ENCODE measurements around the gene ANKRD44.

The ANKRD44 gene

DNA sequence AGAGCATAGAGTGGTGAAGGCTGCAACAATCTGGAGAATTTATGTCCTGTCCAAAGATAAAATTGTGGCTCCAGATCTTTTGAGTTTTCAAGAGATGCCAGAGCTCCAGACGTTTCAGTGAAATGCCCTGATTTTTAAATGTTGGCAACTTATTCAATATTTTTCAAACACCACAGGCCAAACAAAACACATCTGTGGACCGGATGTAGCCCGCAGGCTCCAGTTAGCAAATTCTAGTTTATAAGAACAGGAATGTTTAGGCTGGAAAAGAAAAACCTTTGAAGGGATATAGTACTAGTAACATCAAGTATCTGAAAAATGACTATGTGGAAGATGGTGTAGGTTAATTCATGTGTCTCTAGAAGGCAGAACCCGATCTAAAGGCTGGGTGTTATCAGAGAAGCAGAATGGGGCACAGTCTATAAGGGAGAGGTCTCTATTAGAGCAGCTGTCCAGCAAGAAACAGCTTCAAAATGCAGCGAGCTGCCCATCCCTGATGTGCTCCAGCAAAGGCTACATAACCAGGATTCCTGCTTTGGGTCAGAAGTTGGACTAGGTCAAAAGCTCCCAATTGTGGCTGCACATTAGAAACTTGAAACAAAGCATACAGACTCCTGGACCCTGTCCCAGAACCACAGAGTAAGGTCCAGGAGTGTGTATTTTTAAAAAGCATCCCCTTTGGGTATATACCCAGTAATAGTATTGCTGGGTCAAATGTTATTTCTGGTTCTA lies 105.9 kb downstream of the ANKRD44 start:
- no peak for DNase-seq

DNA sequence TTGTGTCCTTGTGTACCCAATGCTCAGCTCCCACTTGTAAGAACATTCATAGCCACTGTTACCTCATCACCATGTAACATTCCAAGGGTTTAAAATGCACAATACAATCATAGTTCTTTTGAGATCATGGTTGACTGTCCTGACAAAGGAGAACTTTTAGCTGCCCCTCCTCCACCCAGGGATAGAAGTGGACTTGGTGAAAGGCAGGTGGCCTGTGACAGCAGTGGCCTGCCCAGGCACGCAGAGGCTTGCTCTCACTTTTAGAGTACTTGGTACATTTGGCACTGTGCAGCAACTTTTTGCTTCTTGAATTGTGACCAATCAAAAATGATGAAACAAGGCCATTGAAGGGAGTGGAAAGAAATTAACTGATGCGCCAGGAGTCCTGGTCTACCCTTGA lies 108.7 kb downstream of the ANKRD44 start:
- DNase-seq = no peak

DNA sequence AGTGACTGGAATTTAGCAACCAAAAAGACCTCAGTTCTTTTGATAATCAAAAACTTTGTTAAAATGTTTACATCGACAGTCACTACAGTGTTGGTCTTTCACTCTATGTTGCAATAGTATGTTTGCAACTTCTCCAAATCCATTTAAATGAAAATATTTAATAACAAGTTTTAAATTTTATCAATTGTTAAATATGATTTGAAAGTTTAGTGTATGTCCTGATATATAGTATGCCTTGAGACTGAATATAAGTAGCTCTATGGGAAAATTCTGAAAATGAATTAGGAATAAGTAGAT lies 109.9 kb downstream of the ANKRD44 start:
- DNase-seq = no peak

DNA sequence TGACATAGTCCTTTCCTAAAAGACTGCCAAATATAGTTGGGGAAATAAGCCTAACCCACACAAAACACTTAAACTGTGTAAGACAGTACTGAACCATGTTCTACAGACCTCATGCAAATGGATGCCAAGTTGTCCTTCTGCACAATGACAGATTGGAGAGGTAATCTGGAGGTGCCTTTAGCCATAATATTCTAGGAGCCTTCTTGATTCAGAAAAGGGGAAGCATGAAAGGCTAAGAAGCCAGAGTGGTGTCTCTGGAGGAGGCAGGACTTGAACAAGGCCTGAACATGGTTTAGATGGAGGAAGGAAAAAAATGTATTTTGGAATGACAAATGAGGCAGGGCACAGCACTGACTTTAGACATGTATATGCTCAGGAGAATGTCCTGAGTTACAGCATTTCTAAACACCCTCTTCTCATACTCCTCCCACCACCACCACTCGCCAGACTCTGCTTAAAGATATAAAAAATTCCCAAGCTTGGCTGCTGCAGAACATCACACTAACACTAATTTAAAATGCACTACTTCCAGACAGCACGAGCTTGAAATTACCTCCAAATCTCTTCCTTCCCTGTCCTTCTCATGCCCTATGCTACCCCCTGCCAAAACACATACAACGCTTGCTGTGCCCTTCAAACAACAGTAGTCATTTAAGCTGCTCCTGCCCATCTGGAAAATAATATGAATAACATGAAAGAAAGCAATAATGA lies 110.4 kb downstream of the ANKRD44 start:
- DNase-seq = no peak

DNA sequence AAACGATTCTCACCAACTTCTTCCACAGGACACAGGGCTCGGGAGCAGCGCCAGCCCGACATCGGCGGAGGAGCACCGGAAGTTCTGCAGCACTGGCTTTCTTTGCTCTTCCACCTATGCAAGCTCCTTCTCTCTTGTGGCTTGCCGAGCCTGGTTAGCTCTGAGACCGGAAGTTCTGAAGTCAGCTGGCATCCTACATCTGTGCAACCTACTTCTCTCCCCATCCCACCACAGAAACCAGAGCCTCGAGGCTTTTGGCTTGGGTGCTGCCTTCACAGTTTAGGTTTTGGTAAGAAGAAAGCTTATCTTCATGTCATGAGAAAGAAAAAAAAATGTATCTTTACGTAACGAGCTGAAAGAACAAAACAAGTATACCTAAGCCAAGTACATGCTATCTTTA lies 111.7 kb downstream of the ANKRD44 start:
- DNase-seq = no peak

DNA sequence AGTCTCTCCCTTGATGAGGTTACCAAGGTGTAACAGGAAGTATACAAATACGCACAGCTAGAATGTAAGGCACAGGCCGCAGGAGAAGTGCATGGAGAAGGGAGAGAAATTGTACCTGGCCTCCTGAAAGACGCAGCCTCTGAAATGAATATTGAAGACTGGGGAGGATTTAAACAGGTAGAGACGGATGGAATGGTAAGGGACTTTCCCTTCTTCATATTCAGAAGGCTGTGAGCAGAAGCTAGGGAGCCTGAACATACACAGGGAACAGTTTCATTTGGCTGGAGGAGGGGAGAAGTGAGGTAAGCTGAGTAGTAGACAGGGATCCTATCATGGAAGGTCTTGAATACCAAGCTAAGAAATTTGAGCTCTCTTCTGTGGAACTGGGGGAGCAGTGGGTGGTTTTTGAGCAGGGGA lies 112.7 kb downstream of the ANKRD44 start:
- DNase-seq = no peak

DNA sequence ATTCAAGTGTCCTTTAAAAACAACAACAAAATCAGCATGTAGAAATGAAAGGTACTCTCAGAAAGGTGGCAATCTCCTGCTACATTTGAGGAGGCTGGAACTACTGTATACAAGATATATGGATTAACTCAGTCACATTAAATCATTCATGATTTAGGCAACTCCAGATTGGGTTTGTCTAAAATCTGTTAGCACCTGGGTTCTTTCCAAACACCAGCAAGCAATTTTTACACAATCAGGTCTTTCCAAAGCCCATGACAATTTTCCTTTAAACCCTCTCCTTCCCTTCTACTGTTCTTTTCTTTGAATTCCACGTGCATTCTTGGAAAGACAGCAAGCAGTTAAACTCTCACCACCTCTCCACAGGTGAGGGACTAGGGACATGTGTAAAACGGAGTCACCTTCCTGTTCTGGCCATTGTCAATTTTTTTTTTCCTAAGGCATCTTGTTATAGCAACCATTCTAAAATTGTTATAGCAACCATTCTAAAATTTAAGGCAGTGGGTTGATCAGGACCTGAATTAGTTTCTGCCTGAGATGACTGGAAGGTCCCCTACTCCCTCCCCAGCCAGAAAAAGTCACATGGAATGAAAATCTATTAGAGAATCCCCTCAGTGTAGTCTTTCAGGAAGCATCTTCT lies 113.9 kb downstream of the ANKRD44 start:
- DNase-seq = no peak

DNA sequence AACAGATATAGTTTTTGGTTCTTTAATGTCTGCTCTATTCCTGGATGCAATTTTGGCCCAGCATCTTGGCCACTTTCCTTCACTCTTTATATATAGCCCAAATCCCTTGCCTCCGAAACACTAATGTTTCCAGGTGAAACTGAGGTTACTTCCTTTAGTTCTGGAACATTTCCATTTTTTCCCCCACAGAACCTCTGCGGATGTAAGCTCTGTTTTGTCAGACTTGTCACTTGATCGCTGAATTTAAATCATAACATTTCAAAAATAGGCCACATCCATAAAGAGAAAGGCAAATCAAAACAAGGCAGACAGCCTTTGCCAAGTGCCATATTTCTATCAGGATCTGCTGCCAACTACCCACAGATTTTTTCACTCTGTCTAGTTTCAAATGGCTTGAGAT lies 115.1 kb downstream of the ANKRD44 start:
- no peak for DNase-seq

DNA sequence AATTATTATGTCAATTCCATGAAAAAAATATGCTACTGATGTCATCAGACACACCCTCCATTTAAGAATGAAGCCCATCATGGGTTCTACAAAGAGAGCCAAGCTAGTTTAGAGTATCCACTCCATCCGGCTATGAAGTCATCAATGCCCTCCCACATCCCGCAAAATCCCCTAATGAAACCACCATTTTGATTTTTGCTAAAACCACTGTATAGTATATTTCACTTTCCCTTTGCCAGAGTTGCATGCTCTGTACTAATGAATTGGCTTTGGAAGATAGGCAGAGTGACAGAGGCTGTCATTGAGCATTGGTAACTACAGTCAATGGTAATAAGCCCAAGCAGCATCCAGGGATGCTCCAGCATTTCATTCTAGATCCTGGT lies 118.6 kb downstream of the ANKRD44 start:
- DNase-seq = no peak

DNA sequence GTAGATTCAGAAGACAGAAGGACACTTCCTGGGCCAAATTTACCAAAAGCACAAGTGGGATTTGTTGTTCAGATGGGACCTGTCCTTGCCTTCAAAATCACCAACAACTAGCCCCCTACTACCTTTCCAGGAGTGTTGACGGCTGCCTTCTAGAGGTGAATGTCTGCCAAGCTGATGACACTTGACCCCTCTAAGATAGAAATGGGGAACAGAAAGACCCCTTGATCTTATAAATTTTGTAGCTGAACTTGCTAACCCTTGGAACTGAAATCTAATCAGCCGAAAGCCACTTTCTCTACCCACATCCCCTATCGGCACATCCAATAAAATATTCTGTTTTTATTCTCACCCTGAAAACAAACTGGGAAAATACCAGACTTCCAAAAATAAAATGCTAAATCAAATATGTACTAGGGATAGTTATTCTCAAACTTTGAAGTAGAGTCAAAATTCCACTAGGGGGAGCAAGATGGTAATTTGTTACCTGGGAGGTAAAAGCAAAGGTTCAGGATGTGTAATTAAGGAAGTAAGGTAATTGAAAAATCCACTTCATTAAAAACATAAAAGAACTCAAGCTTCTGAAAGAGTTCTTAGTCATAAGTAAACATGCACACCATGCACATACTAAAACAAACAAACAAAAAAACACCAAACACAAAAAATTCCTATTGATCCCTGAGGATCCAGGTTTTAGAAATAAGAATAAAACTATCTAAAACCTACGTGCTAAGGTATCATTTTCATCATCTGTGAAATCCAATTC lies 119.2 kb downstream of the ANKRD44 start:
- DNase-seq = no peak

DNA sequence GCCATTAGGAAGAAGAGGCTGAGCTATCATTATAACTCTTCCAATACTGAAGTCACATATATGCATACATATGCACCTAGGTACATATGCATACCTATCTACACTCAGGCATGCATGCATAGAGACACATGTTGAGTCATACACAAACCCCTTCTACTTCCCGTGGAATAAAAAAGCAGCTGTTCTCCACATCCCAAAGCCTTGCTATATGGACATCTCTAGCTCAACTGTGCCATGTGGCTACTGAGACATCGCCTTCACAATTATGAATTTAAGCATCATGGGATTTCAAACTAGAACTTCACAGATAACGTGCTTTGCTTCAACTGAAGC lies 120.5 kb downstream of the ANKRD44 start:
- DNase-seq = no peak

DNA sequence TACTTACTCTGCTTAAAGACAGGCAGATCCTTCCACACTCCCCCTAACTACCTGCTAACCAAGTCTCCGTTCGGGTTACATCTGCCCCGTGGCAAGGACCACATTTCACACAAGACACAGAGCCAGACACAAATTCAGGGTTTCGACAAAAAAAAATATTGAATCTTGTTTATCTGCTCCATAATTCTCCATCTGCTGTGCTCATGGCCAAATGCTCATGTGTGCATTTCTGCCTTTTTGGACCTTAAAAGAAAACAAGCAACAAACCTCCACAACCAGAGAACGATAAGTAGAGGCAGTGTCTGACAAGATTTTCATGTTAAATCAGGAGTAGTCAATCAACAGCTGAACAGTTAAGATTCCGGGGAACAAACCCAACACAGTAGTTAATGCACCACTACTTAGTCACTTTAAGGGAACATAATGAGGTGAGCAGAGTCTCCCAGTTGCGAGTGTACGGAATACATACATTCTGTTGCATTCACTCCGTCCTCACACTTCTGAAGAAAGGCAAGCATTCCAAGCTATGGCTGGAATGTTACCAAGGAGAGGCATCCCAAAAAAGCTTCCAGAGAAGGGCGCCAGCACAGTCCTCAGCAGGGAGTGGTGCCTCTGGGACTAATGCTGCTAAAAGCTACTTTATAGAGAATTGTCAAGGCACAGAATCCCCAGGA lies 121.0 kb downstream of the ANKRD44 start:
- no peak for DNase-seq

DNA sequence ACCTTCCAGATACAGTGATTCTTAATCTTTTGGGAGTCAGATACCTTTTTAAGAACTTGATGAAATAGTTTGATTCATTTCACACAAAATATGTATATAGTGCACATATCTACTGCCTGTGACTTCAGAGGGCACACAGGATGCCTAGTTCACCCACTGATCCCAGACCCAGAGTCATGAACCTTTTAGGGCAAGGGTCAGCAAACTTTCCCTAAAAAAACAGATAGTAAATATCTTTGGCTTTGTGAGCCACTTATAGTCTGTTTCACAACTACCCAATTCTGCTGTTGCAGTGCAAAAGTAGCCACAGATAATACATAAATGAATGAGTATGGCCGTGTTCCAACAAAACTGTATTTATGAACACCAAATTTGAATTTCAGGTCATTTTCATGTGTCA lies 124.9 kb downstream of the ANKRD44 start:
- no peak for DNase-seq

DNA sequence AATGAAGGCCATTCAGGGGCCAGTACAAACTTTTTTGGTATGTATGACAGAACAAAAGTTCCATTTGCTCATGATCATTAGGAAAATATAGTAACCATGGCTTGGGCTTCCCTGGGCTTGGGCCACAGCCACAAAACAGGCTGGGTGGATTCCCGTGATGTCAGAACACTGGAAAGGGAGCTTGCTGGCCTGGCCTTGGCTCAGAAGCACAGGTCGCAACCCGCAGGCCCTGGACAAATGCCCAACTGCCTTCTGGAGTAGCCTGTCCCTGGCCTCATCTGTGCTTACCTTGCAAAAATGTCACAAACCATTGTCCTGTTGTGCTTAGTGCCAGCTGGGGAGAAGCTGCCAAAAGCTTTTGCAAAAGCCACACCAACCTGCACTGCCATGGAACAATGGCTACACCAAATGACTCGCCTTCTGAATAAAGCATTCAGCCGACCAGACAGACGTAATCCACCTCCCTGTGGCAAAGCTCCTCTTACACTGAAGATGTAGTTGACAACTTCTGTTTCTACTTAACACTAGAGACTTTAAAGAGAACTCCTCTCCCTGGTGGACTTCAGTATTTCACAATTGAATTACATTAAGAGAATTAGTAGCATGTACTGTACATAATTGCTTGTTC lies 125.5 kb downstream of the ANKRD44 start:
- no peak for DNase-seq

DNA sequence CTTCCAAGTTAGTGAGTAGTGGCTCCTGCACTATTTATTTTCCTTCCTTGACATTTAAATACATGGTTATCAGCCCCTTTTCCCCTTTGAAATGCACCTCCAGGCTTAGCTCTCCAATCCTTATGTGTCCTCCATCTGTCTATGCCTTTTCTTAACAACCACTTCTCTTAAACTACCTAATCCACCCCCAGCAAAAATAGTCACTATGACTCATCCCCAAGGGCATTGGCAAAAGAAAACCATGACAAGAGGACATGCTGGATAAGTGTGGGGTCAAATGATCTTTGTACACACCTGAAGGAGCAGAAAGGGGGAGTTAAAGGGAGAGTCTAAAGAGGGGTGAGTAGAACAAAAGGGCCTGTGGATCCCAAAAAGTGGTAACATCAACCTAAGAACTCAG lies 127.2 kb downstream of the ANKRD44 start:
- DNase-seq = no peak

DNA sequence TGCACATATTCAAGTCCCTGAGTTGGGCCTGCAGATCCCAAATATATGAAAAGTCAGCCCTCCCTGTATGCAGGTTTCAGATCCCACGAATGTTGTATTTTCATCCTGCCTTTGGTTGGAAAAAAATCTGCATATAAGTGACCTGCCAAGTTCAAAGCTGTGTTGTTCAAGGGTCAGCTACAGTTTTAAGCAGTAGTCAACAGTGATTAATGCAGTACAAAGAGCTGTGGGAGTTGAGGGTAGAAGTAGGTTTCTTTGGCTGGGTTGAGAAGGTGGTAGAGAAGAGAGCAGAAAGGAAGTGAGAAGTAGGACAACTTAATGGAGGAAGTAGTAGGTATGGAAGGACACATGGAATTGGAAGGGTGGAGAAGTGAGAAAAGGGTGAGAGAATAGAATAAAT lies 127.9 kb downstream of the ANKRD44 start:
- DNase-seq = no peak

DNA sequence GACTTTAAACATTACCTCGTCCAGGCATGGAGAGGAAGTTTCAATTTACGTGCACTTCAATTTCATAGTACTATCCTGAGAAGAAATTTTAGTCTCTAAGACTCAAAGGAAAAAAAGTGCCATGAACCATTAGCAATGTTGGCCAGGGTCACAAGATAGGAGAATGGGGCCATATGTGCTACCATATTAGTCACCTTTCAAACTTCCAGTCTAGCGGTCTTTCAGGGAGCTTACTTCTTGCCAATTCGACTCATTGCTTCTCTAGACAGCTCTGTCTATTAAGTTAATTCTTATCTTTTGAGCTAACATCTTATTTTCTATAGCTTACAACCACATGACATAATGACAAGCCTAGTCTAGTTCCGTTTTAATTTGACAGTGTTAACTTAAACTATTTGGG lies 129.1 kb downstream of the ANKRD44 start:
- no peak for DNase-seq

DNA sequence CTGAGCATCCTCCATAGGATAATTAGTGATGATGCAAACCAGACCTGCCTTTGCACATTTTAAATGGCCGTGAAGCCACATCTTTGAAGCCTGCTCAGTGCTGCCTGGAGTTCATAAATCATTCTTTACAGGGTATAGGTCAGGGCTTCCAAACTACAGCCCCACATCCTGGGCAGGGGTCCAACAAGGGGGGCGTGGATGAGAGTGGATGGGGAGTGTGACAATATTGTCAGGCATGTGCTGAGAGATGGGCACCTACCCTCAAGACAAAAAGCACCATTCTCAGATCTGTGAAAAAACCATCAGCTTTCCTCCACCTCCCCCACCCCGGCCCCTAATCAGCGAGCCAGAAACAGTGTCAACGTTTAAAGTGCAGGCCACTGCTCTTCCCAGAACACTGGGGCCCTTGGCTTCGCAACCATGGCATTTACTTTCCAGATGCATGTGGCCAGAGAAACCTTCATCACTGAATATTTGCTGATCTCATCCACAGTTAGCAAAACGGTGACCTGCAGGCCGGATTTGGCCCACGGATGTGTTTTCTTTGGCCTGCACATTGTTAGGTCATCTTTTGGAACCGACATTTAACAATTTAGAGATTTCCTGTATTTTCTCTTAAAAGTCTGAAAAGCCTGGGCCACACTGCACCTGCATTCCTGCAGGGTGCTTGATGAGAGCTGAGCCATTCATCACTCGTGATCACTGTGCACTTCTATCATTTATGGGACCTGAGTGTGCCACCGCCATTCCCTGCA lies 130.7 kb downstream of the ANKRD44 start:
- DNase-seq = no peak

DNA sequence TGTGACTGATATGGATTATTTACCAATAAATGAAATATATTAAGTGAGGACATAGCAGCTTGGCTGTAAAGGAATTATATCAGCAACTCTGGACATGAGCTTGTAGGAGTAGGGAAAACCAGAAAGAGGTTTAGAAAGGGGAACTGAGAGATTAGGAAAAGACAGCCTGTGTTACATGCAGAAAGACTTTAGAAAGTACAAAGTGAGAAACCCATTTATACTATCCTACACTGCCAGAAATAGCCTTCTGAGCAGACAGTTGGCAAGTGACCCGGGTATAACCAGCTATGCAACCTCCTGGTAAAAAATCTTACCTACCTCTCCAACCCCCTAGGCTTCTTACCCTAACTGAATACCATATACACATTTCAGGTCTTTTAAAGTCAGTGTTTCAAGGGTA lies 134.1 kb downstream of the ANKRD44 start:
- no peak for DNase-seq

DNA sequence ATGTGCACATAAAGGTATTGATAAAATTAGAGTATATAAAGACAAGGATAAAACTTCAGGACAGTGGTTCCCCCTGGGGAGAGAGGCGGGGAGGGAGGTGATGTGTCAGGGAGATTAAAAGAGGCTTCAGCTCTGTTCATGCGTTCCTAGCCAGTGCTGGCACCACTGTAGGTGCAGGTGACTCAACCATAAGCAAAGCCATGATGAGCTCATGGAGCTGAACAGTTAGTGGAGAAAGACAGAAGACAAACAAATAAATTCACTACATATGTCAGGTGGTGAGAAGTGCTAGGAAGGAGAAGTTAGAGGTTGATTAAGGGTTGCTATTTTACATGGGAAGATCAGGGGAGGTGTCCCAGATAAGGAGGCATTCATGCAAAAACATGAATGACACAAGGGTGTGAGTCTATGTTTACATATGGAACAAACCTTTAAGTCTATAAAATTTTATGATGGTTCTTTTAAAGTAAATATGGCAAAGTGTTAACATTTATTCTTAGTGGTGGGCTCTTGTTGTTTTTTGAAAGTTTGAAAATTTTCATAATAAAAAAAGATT lies 136.0 kb downstream of the ANKRD44 start:
- no peak for DNase-seq

DNA sequence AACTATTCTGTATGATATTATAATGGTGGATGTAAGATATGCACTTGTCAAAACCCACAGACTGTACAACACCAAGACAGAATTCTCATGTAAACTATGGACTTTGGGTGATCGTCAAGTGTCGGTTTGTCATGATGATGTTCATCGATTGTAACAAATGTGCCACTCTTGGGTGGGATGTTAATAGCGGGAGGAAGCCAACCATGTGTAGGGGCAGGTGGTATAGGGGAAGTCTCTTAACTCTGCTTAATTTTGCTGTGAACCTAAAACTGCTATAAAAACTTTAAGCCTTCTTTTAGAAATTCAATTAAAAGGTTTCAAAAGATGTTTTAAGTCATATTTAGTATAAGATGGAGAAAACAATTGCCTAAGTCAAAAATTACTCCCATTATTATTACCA lies 139.0 kb downstream of the ANKRD44 start:
- no peak for DNase-seq

DNA sequence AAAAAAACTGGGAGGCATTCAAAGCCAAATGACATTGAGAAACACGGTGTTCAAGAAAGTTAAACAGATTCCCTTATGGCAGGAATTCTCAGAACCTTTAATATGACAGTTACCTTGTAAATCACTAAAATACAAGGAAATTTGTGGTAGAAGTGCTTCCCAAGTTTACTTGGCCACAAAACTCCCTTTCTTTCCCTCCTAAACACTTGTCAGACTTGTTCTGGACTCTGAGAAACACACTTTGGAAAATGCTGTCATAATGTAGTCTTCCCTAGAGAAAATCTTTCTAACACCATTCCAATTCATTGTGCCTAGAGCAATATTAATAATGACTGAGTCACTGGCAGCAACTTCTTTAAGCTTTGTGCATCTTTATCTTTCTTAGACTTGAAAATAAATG lies 140.4 kb downstream of the ANKRD44 start:
- no peak for DNase-seq
